ENCODE measurements around the gene DPM1. TPM values are rescaled to one million over a fixed set of nuclear protein-coding genes. Genes with fewer than 3 reads are reported as not detected.

Gene DPM1
- polyA plus RNA-seq, 12 donors = 41.0 to 59.1 (median 50.0) TPM; not detected in 1

DNA sequence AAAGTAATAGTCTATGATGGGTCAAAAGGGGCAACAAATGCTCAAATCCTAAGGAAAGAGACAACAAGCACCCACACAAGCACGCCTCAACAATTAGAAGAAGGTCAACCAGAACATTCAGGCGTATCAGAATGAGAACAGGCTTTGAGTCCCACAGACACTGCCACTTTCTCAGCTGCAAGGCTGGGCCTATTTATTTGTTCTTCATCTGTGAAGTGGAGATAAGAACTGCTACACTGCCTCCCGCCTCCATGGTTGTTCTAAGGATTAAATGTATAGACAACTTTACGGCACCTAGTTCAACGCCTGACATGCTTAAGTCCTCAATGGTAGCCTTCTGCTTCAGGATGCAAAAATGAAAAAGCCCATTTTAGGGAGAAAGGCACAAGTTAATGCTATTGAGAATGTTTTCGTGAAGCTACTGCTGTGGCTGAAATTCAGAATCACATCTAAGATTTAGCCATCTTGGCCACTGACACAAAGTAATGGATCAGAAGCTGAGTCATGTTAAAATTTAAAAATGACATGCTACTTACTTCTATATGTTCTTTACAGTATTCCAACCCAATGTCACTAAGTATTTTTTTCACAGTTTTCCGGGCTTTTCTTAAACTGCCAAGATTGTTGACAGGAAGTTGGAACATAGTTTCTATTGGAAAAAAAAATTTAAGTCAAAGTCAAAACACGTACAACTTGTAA is 54.8 kb downstream of the DPM1 start:
- no peak for DNase-seq

GRCh38 chr20:50901301-50901700 is 57.0 kb downstream of the DPM1 start:
- DNase-seq = no peak

GRCh38 chr20:50900261-50900660 is 58.1 kb downstream of the DPM1 start:
- DNase-seq = no peak

GRCh38 chr20:50898475-50898874 is 59.9 kb downstream of the DPM1 start:
- no peak for DNase-seq

DNA sequence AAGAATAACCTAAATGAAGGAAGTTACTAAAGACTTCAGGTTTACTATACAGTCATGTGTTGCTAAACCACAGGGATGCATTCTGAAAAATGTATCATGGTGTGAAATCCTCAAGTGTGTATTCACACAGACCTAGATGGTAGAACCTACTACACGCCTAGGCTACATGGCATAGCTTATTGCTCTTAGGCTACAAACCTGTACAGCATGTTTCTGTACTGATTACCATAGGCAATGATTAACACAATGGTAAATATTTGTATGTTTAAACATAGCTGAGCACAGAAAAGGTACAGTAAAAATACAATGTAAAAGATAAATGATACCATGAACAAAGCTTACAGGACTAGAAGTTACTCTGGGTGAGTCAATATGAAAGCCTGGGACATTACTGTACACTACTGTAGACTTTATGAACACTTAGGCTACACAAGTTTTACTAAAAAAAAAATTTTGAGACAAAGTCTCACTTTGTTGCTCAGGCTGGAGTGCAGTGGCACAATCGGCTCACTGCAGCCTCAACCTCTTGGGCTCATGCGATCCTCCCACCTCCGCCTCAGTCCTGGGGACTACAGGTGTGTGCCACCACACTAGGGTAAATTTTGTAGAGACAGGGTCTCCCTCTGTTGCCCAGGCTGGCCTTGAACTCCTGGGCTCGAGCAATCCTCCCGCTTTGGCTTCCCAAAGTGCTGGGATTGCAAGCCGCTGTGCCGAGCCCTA is 63.1 kb downstream of the DPM1 start:
- DNase-seq = no peak

DNA sequence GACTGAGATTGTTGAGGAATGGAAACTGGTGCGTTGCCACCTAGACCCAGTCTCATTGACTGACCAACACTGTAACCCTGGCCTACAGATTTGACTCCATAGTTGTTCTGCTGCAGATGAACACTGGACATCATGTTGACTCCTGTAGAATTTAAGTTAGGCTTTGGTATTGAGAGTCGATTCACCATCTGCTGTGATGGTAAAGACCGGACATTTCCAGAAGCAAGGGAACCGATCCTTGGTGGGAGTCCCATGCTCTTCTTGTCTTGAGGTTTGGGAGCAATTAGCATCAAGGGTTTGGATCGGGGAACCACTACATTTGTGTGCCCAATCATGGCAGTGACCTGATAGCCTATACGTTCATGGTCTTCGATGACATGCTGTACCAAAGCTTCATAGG is 64.7 kb downstream of the DPM1 start:
- no peak for DNase-seq

- DNase-seq = no peak
Measured at GRCh38 chr20:50892394-50892793, 65.9 kb downstream of the DPM1 start.

DNA sequence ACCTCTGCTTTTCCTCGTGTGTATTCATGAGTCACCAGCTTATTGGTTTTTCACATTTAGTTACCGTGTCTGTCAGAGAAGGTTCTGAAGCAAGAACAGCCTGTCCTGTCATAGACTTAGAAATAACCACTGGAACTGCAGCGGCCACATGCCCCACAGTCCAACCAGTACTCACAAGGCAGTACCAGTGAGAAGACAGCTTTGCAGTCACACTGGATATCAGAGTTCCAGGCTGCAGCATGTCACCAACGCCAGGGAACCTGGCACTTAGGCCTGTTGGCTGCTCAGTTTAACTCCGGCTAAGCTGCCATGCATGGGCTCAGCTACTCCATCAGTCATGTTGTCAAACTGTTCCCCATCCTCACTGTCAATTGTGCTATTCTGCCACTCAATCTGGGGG is 67.2 kb downstream of the DPM1 start:
- no peak for DNase-seq

DNA sequence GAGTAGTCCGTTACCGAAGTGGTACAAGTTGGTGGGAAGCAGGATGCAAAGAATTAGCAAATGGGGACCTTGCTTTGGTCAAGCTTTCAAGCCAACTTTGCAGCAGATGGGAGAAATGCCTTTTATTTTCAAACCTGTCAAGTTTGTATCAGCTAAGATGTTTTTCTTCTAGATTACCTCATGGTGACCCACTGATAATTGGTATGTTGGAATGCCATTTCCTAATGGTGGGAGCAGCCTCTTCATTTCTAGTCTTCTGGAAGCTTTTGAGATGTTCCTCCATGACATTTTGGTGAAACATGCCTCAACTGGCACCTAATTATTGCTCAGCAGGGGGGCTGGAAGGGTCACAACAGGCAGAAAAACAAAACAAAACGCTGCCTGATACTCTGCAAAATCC is 70.8 kb downstream of the DPM1 start:
- DNase-seq = no peak

DNA sequence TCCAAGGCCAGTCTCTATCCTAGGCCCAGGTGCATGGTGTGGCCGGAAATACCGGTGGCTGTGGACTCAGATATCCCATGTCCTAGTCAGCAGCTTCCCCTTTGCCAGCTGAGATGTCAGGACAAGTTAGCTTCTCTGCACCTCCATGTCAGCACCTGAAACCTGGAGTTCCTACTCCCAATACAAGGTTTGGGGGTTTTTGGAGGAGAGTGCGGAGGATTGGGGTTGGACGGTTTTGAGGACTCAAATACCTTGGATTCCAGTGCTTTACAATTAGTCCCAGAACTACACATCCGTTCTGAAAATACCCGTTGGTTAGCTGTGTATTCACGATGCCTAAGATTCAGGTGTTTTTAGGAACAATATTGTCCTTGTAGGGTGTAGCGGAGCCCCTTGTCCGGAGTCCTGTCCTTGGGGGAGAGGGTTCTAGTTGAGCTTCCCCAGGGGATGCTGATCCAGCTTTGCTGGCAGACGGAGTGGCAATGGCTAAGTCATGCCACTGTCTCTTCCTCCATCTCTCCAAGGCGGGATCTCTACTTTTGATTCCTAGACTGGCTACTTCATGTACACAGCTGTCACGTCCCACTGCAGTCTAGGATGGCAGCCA is 72.0 kb downstream of the DPM1 start:
- DNase-seq = no peak

GRCh38 chr20:50885781-50886180 is 72.6 kb downstream of the DPM1 start:
- no peak for DNase-seq

DNA sequence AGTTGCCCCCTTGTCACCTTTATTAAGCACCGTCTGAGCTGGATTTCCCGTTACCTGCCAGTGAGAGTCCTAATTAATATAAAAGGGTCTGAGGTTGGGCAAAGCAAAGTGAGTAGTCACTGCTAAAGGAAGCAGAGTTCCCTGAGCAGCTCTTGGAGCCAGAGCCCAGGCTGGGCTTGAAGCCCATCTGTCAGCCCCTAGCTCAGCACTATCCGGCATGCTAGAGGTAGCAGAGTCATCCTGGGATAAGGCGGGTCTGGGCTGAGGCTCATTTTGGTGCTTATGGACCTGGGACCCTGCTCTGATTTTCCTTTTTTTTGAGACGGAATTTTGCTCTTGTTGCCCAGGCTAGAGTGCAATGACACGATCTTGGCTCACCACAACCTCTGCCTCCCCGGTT is 73.3 kb downstream of the DPM1 start:
- no peak for DNase-seq

Other genes with a start within 250 kb of the DPM1 start
- 1 to 10 TPM in 2 of 12 donors, under 1 TPM in 9, not detected in 1; 0.35 to 4.4 (median 0.66) TPM for gene PARD6B, start 227.0 kb downstream of the DPM1 start, polyA plus RNA-seq (ENCODE audit: insufficient read length in 12 of 12)
- gene BCAS4, start 163.5 kb downstream of the DPM1 start, polyA plus RNA-seq (ENCODE audit: insufficient read length in 12 of 12) = 1 to 10 TPM in 11 of 12 donors, not detected in 1; 2.1 to 5.1 (median 3.4) TPM
- 100 to 1,000 TPM in 2 of 12 donors, 10 to 100 TPM in 10; 52.8 to 173 (median 63.5) TPM for gene ADNP, start 27.1 kb downstream of the DPM1 start, polyA plus RNA-seq (ENCODE audit: insufficient read length in 12 of 12)
- 1 to 10 TPM in 11 of 12 donors, not detected in 1; 2.7 to 3.7 (median 2.9) TPM for gene MOCS3, start 286 bp upstream of the DPM1 start, polyA plus RNA-seq (ENCODE audit: insufficient read length in 12 of 12)
- gene KCNG1, start 64.6 kb upstream of the DPM1 start, polyA plus RNA-seq (ENCODE audit: insufficient read length in 12 of 12) = 1 to 10 TPM in 2 of 12 donors, under 1 TPM in 7, not detected in 3; 0.21 to 7.1 (median 0.43) TPM